ENCODE results near the gene SMYD4.

DNA sequence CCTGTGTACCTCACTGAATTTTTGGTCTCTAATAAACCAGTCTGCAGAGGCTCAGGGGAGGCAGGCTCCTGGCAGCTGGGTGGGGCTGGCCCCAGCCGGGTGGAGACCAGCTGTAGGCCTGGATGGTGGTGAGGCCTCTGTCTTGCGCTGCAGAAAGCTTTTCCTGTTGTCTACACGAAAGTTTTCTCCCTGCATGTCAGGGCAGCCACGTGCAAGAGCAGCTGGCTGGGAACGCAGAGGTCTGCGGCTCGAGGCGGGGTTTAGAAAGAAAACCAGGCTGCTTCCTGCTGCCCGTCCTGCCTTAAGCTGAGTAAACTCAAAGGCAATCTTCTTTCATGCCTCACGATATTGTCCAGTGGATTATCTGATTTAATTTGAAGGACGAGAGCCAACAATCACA is 65.4 kb downstream of the SMYD4 start:
- TF ChIP-seq POLR2A (IDR thresholded peaks at IDR 0.05) (no peak), EP300 (IDR thresholded peaks at IDR 0.05) (no peak)
- TF ChIP-seq, protein P1, sequence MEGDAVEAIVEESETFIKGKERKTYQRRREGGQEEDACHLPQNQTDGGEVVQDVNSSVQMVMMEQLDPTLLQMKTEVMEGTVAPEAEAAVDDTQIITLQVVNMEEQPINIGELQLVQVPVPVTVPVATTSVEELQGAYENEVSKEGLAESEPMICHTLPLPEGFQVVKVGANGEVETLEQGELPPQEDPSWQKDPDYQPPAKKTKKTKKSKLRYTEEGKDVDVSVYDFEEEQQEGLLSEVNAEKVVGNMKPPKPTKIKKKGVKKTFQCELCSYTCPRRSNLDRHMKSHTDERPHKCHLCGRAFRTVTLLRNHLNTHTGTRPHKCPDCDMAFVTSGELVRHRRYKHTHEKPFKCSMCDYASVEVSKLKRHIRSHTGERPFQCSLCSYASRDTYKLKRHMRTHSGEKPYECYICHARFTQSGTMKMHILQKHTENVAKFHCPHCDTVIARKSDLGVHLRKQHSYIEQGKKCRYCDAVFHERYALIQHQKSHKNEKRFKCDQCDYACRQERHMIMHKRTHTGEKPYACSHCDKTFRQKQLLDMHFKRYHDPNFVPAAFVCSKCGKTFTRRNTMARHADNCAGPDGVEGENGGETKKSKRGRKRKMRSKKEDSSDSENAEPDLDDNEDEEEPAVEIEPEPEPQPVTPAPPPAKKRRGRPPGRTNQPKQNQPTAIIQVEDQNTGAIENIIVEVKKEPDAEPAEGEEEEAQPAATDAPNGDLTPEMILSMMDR (IDR thresholded peaks at IDR 0.05), result no peak
